ENCODE measurements around the gene SLC27A5.

GRCh38 chr19:58468216-58468839 lies 43.5 kb downstream of the SLC27A5 start:
- no peak for TF ChIP-seq FOXK2 (IDR thresholded peaks at IDR 0.05)
- TF ChIP-seq FOXM1 (IDR thresholded peaks at IDR 0.05; ENCODE audit: borderline replicate concordance), result no peak
- no peak for TF ChIP-seq SP1 (IDR thresholded peaks at IDR 0.05)
- no peak for TF ChIP-seq ZNF384 (IDR thresholded peaks at IDR 0.05)
- no peak for TF ChIP-seq CTBP1 (IDR thresholded peaks at IDR 0.05; ENCODE audit: borderline replicate concordance)
- no peak for TF ChIP-seq ELF4 (IDR thresholded peaks at IDR 0.05)
- no peak for TF ChIP-seq PKNOX1 (IDR thresholded peaks at IDR 0.05)
- no peak for TF ChIP-seq TARDBP (IDR thresholded peaks at IDR 0.05)
- TF ChIP-seq SUZ12 (IDR thresholded peaks at IDR 0.05), result no peak
- TF ChIP-seq BHLHE40 (IDR thresholded peaks at IDR 0.05; ENCODE audit: borderline replicate concordance), result no peak
- no peak for TF ChIP-seq HDGF (IDR thresholded peaks at IDR 0.05; ENCODE audit: borderline replicate concordance)
- no peak for TF ChIP-seq FOXA1 (IDR thresholded peaks at IDR 0.05)
- TF ChIP-seq NFRKB (IDR thresholded peaks at IDR 0.05), result no peak
- no peak for TF ChIP-seq LEF1 (IDR thresholded peaks at IDR 0.05; ENCODE audit: borderline replicate concordance)

All from HEK293T (cell line).